ACC112 (cell line): ENCODE data around the gene CLIC6.

Experiments
- H2AFZ ChIP-seq: fragments of 200-600 bp; sonication (generic); one replicate; pipeline ENCODE4 v1.6.0; 2017; ENCODE audit warnings: antibody characterized with exemption, low read length; ENCODE audit not compliant: unreplicated experiment
- H3K27ac ChIP-seq: fragments of 200-600 bp; sonication (generic); 2 replicates; pipeline ENCODE4 v1.5.1; 2014; ENCODE audit warnings: low read depth, mild to moderate bottlenecking, antibody characterized with exemption, low read length, moderate library complexity
- H3K27me3 ChIP-seq: fragments of 200-600 bp; sonication (generic); 2 replicates; pipeline ENCODE4 v1.6.1; 2014; ENCODE audit warnings: mild to moderate bottlenecking, antibody characterized with exemption, low read length, moderate library complexity, mixed read lengths; ENCODE audit not compliant: insufficient read depth
- H3K36me3 ChIP-seq: fragments of 200-600 bp; sonication (generic); 2 replicates; pipeline ENCODE4 v1.6.1; 2016; ENCODE audit warnings: mild to moderate bottlenecking, antibody characterized with exemption, low read length, moderate library complexity, mixed read lengths; ENCODE audit not compliant: insufficient read depth
- H3K4me1 ChIP-seq: fragments of 200-600 bp; sonication (generic); one replicate; pipeline ENCODE4 v1.6.1; 2016; ENCODE audit warnings: low read length, mixed read lengths; ENCODE audit not compliant: insufficient read depth, unreplicated experiment, control insufficient read depth
- H3K4me3 ChIP-seq: fragments of 200-600 bp; sonication (generic); 2 replicates; pipeline ENCODE4 v1.5.1; 2014; ENCODE audit warnings: mild to moderate bottlenecking, low read depth, low read length
- H3K79me2 ChIP-seq: fragments of 200-600 bp; sonication (generic); one replicate; pipeline ENCODE4 v1.6.0; 2016; ENCODE audit warnings: low read length; ENCODE audit not compliant: control insufficient read depth, unreplicated experiment, insufficient read depth

The CLIC6 gene

GRCh38 chr21:34743285-34743684, 74.5 kb downstream of the CLIC6 start:
- Histone ChIP-seq H2AFZ (no peak overlapping the region), H3K79me2 (no peaks in the 10 kb centered on the region), H3K27ac (no peak overlapping the region; the same call in 1 of the 2 replicates), H3K4me3 (peak overlapping the region; percentile 25; the same call in 1 of the 2 replicates), H3K36me3 (no peaks in the 10 kb centered on the region), H3K27me3 (no peaks in the 10 kb centered on the region), H3K4me1 (peaks cover 21% of the 10 kb centered on the region)

GRCh38 chr21:34743831-34744230, 75.0 kb downstream of the CLIC6 start:
- peaks cover 21% of the 10 kb centered on the region for H3K4me1 ChIP-seq
- peak overlapping the region; percentile 25; the same call in 1 of the 2 replicates for H3K4me3 ChIP-seq
- H3K27ac ChIP-seq: peak overlapping the region; percentile 21; the same call in 1 of the 2 replicates
- H3K27me3 ChIP-seq: no peaks in the 10 kb centered on the region
- H2AFZ ChIP-seq: no peak overlapping the region
- no peaks in the 10 kb centered on the region for H3K79me2 ChIP-seq
- H3K36me3 ChIP-seq: no peaks in the 10 kb centered on the region

GRCh38 chr21:34744801-34745200, 76.0 kb downstream of the CLIC6 start:
- Histone ChIP-seq H3K36me3 (no peaks in the 10 kb centered on the region), H3K4me1 (peaks cover 21% of the 10 kb centered on the region), H2AFZ (no peak overlapping the region), H3K79me2 (no peaks in the 10 kb centered on the region), H3K27ac (no peak overlapping the region), H3K4me3 (no peak overlapping the region), H3K27me3 (no peaks in the 10 kb centered on the region)

- peak overlapping the region; percentile 70 for H3K4me3 ChIP-seq
- peak overlapping the region; percentile 85 for H2AFZ ChIP-seq
- H3K4me1 ChIP-seq: peaks cover 21% of the 10 kb centered on the region
- H3K79me2 ChIP-seq: no peaks in the 10 kb centered on the region
- H3K27me3 ChIP-seq: no peaks in the 10 kb centered on the region
- no peaks in the 10 kb centered on the region for H3K36me3 ChIP-seq
- H3K27ac ChIP-seq: no peak overlapping the region; the same call in 1 of the 2 replicates
Measured at GRCh38 chr21:34745557-34746255, 76.9 kb downstream of the CLIC6 start.

- Histone ChIP-seq H3K27ac (no peak overlapping the region), H3K4me3 (no peak overlapping the region), H3K4me1 (peaks cover 13% of the 10 kb centered on the region), H3K36me3 (no peaks in the 10 kb centered on the region), H3K27me3 (no peaks in the 10 kb centered on the region), H3K79me2 (no peaks in the 10 kb centered on the region), H2AFZ (no peak overlapping the region)
Measured at GRCh38 chr21:34748862-34749261, 80.1 kb downstream of the CLIC6 start.

- Histone ChIP-seq H3K4me3 (no peak overlapping the region), H3K4me1 (no peaks in the 10 kb centered on the region), H3K36me3 (no peaks in the 10 kb centered on the region), H3K27ac (no peak overlapping the region), H3K27me3 (no peaks in the 10 kb centered on the region), H3K79me2 (no peaks in the 10 kb centered on the region), H2AFZ (no peak overlapping the region)
Measured at GRCh38 chr21:34754690-34755647, 86.2 kb downstream of the CLIC6 start.

- no peaks in the 10 kb centered on the region for H3K27me3 ChIP-seq
- no peaks in the 10 kb centered on the region for H3K36me3 ChIP-seq
- H3K4me3 ChIP-seq: no peak overlapping the region
- H3K27ac ChIP-seq: no peak overlapping the region
- no peaks in the 10 kb centered on the region for H3K79me2 ChIP-seq
- no peak overlapping the region for H2AFZ ChIP-seq
- no peaks in the 10 kb centered on the region for H3K4me1 ChIP-seq
Measured at GRCh38 chr21:34761758-34762330, 93.0 kb downstream of the CLIC6 start.

- Histone ChIP-seq H3K79me2 (no peaks in the 10 kb centered on the region), H3K36me3 (no peaks in the 10 kb centered on the region), H3K27me3 (no peaks in the 10 kb centered on the region), H2AFZ (no peak overlapping the region), H3K4me3 (no peak overlapping the region), H3K4me1 (no peaks in the 10 kb centered on the region), H3K27ac (no peak overlapping the region)
Measured at GRCh38 chr21:34762786-34763185, 94.0 kb downstream of the CLIC6 start.

- Histone ChIP-seq H3K36me3 (no peaks in the 10 kb centered on the region), H2AFZ (no peak overlapping the region), H3K27me3 (no peaks in the 10 kb centered on the region), H3K4me1 (no peaks in the 10 kb centered on the region), H3K79me2 (no peaks in the 10 kb centered on the region), H3K4me3 (no peak overlapping the region), H3K27ac (no peak overlapping the region)
Measured at GRCh38 chr21:34764715-34765284, 96.0 kb downstream of the CLIC6 start.

- no peaks in the 10 kb centered on the region for H3K36me3 ChIP-seq
- H3K4me3 ChIP-seq: no peak overlapping the region
- no peaks in the 10 kb centered on the region for H3K27me3 ChIP-seq
- H2AFZ ChIP-seq: no peak overlapping the region
- no peak overlapping the region for H3K27ac ChIP-seq
- no peaks in the 10 kb centered on the region for H3K4me1 ChIP-seq
- H3K79me2 ChIP-seq: no peaks in the 10 kb centered on the region
Measured at GRCh38 chr21:34765619-34766018, 96.8 kb downstream of the CLIC6 start.
